ENCODE measurements around the gene SH3GL1. TPM values are rescaled to one million over a fixed set of nuclear protein-coding genes. Genes with fewer than 3 reads are reported as not detected.

SH3GL1 gene
- total and polyA plus RNA-seq, 2 experiments from 2014 or later: 73.1 to 89.5 TPM

DNA sequence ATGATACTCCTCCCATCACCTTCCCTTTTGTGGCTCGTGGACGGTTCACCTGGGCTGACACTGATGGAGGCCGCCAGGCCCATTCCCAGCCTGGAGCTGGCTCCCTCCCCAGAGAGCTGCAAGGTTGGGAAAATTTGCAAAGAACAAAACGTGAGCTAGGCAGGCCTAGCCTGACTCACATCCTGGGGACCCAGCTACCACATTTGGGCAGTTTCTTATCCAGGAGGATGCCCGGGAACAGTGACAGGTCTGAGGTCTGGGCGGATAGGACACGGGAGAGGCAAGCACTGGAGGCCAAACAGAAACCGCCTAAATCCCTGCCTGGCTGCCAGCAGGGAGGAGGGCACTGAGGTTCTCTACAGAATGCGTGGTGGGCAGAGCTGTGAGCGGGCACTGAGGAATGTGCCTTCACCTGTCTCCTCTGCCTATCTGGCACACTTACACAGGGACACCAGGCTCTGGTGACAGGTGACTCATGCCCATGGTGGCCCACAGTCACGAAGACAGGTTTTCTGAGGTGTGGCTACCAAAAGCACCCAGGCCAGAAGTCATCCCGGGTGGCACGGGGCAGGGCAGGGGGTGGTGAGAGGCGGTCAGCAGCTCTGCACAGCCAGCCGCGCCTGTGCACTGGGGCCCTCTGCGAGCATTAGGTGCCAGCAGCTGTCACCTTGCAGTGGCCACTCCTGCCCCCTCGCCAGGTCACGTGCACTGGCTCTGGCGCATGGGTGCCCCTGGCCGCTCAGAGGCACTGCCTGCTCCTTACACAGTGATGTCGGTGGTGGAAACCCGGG, 23.2 kb downstream of the SH3GL1 start:
- Histone ChIP-seq H3K27me3 (ENCODE audit: insufficient read depth) (no peaks in the 10 kb centered on the region), H3K27ac (ENCODE audit: low read depth) (peak overlapping the region; percentile 85), H4K20me1 (replicated peaks; ENCODE audit: insufficient read depth) (peaks cover 32% of the 10 kb centered on the region), H3K4me3 (no peak overlapping the region), H3K4me1 (ENCODE audit: insufficient read depth) (peaks cover 29% of the 10 kb centered on the region), H3K9me2 (ENCODE audit: insufficient read depth) (no peaks in the 10 kb centered on the region), H3F3A (replicated peaks; ENCODE audit: low read depth) (0 out of 2 replicates have a peak, but pooled peaks cover 13% of the 10 kb centered on the region), H2AFZ (no peak overlapping the region), H3K4me2 (peak overlapping the region; percentile 54; the same call in 1 of the 2 replicates), H3K36me3 (ENCODE audit: insufficient read depth) (no peaks in the 10 kb centered on the region), H3K79me2 (replicated peaks; ENCODE audit: insufficient read depth) (peaks cover 81% of the 10 kb centered on the region)
- ATAC-seq (no peak), DNase-seq (ENCODE audit: low spot score) (no peak)
- H3K9me3 Mint-ChIP-seq: no peaks in the 10 kb centered on the region
- H3K4me1 Mint-ChIP-seq: peaks cover 50% of the 10 kb centered on the region
- peak overlapping the region; percentile 17; the same call in 1 of the 3 replicates for H3K4me3 Mint-ChIP-seq
- H3K36me3 Mint-ChIP-seq (ENCODE audit: low read depth): no peaks in the 10 kb centered on the region
- H3K27ac Mint-ChIP-seq: peak overlapping the region; percentile 92; the same call in 1 of the 2 replicates
- TF ChIP-seq ZNF331 (CRISPR knock-in tag; IDR thresholded peaks at IDR 0.05; ENCODE audit: low read depth) (no peak), ETS1 (IDR thresholded peaks at IDR 0.05) (no peak), NANOG (IDR thresholded peaks at IDR 0.05; ENCODE audit: borderline replicate concordance) (no peak), ZNF462 (CRISPR knock-in tag; IDR thresholded peaks at IDR 0.05) (no peak), JUNB (IDR thresholded peaks at IDR 0.05; ENCODE audit: unreplicated experiment) (no peak), EZH2 (IDR thresholded peaks at IDR 0.05; ENCODE audit: low read depth, unreplicated experiment) (no peak), CREB1 (CRISPR knock-in tag; IDR thresholded peaks at IDR 0.05; ENCODE audit: low read depth) (no peak), STAT1 (IDR thresholded peaks at IDR 0.05; ENCODE audit: unreplicated experiment) (no peak), ZNF114 (CRISPR knock-in tag; IDR thresholded peaks at IDR 0.05) (no peak), POLR2AphosphoS5 (IDR thresholded peaks at IDR 0.05; ENCODE audit: low read depth) (no peak), EZH2phosphoT487 (IDR thresholded peaks at IDR 0.05; ENCODE audit: unreplicated experiment) (no peak)
- TF ChIP-seq, protein P1, sequence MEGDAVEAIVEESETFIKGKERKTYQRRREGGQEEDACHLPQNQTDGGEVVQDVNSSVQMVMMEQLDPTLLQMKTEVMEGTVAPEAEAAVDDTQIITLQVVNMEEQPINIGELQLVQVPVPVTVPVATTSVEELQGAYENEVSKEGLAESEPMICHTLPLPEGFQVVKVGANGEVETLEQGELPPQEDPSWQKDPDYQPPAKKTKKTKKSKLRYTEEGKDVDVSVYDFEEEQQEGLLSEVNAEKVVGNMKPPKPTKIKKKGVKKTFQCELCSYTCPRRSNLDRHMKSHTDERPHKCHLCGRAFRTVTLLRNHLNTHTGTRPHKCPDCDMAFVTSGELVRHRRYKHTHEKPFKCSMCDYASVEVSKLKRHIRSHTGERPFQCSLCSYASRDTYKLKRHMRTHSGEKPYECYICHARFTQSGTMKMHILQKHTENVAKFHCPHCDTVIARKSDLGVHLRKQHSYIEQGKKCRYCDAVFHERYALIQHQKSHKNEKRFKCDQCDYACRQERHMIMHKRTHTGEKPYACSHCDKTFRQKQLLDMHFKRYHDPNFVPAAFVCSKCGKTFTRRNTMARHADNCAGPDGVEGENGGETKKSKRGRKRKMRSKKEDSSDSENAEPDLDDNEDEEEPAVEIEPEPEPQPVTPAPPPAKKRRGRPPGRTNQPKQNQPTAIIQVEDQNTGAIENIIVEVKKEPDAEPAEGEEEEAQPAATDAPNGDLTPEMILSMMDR (conservative IDR thresholded peaks at IDR 0.05; ENCODE audit: low read depth in 2 of 2): no peak
- TF ChIP-seq, protein P2, sequence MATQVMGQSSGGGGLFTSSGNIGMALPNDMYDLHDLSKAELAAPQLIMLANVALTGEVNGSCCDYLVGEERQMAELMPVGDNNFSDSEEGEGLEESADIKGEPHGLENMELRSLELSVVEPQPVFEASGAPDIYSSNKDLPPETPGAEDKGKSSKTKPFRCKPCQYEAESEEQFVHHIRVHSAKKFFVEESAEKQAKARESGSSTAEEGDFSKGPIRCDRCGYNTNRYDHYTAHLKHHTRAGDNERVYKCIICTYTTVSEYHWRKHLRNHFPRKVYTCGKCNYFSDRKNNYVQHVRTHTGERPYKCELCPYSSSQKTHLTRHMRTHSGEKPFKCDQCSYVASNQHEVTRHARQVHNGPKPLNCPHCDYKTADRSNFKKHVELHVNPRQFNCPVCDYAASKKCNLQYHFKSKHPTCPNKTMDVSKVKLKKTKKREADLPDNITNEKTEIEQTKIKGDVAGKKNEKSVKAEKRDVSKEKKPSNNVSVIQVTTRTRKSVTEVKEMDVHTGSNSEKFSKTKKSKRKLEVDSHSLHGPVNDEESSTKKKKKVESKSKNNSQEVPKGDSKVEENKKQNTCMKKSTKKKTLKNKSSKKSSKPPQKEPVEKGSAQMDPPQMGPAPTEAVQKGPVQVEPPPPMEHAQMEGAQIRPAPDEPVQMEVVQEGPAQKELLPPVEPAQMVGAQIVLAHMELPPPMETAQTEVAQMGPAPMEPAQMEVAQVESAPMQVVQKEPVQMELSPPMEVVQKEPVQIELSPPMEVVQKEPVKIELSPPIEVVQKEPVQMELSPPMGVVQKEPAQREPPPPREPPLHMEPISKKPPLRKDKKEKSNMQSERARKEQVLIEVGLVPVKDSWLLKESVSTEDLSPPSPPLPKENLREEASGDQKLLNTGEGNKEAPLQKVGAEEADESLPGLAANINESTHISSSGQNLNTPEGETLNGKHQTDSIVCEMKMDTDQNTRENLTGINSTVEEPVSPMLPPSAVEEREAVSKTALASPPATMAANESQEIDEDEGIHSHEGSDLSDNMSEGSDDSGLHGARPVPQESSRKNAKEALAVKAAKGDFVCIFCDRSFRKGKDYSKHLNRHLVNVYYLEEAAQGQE (IDR thresholded peaks at IDR 0.05; ENCODE audit: unreplicated experiment): no peak
- H3K27me3 Mint-ChIP-seq (ENCODE audit: insufficient read depth, low read depth, poor library complexity): peaks cover 24% of the 10 kb centered on the region
